GM19239 (cell line): ENCODE measurements around the gene DAZAP1.

Experiments
- DNase-seq: peaks from one replicate; pipeline ENCODE4 v3.0.0; 2011; ENCODE audit warnings: low spot score; ENCODE audit not compliant: insufficient read length
- FAIRE-seq: peaks from 2 replicates; lab custom pipeline; 2011; peaks lifted over from hg19 to GRCh38; lab: Jason Lieb, UNC

The DAZAP1 gene

DNA sequence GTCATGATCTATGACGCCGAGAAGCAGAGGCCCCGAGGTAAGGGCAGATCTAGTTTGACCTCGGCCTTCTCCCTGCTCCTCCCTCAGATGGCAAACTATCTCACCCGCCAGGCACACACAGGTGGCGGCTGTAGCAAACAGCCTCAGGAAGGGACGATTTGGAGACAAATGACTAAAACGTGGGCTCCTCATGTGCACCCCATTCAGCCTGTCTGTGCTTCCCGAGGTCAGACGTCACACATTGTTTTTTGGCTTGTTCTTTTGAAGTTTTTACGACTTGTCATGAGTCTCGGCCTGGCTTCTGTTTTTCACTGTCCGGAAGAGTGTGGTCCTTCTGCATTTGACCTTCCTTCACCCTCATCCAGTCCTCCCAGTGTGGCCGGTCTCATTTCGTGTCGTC, 15.0 kb downstream of the DAZAP1 start:
- DNase-seq = no peak
- peak; percentile 18 for FAIRE-seq

DNA sequence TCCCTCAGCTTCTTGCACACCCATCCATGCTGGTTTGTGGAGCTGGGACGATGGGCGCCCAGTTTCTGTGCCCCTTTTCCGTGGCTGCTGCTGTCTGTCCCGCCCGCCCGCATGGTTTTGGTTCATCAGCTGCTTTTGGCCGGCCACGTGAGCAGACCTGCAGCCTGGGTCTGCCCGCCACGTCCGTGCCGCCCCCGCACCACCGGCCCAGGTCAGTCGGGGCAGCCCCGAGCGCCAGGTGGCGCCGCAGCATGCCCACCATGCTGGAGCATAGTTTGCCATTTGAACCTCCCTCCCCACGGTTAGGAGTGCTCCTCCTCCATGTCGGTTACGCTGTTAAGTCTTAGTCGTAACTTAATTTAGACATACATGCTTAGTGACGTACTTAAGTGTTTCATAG, 15.6 kb downstream of the DAZAP1 start:
- FAIRE-seq = no peak
- no peak for DNase-seq

- no peak for DNase-seq
These were observed 16.2 kb downstream of the DAZAP1 start for GRCh38 chr19:1423436-1424191.

DNA sequence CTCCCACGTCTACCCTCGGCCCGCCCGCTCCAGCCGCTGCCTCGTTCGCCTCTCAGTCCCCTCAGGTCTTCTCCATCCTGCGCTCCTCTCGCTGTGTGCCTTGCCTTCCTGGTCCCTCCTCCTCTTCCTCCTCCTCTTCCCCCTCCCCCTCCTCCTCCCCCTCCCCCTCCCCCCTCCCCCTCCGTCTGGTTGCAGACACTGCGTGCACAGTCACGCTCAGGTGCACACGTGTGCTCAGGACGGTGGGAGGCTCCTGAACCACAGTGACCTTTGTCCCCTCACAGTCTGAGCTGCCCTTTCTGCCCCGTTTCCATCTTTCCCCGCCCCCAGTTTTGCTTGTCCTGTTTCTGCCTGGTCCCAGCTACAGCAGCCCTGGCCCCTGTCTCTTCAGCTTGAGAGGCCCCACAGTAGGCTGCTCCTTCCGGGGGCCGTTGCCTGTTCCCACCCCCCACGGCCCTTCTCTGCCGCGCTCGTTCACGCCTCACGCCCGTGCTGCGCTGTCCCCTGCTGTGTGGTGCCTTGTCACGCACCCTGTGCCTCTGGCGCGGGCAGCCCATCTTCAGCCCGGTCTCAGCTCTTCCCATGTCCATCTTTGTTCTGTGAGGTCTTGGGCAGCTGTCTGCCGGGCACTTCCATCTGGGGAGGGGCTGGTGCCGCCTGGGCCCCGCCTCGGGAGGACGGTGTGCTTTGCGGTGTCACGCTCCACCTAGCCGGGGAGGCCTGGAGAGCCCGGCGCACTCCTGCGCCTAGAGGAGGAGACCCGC, 17.0 kb downstream of the DAZAP1 start:
- no peak for FAIRE-seq
- no peak for DNase-seq

More at GRCh38 chr19:1423436-1424191, 16.2 kb downstream of the DAZAP1 start:
- FAIRE-seq = no peak

- no peak for DNase-seq
- FAIRE-seq = no peak
These were observed 17.9 kb downstream of the DAZAP1 start for GRCh38 chr19:1425102-1425837.

DNA sequence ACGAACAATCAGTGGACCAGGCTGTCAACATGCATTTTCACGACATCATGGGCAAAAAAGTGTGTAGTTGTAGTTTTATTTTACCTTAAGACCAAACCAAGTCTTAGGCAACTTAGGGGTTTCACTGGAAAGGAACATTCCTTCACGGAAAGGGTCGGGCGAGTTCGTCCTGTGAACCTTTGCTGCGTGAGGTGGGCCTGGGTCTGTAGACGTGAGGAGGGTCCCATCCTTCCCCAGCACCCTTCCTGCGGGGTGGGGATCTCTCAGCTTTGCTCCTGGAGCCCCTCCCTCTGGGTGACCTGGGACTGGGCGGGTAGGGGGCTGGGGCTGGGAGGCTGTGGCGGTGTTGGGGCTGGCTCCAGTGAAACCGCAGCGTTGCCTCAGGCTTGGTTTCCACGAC, 18.5 kb downstream of the DAZAP1 start:
- DNase-seq (no peak), FAIRE-seq (no peak)

- FAIRE-seq (no peak), DNase-seq (no peak)
These were observed 19.4 kb downstream of the DAZAP1 start for GRCh38 chr19:1426736-1427135.

DNA sequence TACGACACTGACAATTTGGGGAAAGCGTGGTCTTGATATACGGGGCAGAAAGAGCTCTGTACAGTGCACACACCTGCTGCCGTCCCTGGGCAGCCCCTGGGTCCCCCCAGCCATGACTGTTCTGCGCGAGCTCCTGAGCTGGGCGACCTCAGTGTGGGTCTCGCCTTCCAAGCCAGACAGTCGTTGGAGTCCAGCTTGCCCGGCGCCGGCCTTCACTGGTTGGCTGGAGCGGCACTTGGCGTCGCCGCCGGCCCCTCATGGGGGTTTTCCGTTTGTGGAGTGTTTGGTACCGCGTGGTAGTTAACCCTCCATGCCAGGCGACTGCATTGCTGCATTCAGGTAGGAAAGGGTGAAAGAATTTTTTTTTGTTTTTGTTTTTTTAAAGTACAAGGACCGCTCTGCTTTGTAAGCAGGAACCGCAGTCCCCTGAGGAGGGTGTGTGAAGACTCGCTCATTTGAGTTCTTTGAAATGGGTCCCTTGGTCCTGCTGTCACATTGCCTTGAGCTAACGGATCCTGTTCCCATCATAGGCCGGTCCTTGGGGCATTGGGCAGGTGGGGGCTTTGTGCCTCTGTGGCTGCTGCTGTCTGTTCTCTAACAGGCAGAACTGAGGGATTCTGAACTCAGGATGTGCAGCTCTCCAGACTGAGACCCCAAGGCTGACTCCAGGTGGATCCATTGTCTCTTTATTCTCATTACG, 20.0 kb downstream of the DAZAP1 start:
- DNase-seq (no peak), FAIRE-seq (no peak)

DNA sequence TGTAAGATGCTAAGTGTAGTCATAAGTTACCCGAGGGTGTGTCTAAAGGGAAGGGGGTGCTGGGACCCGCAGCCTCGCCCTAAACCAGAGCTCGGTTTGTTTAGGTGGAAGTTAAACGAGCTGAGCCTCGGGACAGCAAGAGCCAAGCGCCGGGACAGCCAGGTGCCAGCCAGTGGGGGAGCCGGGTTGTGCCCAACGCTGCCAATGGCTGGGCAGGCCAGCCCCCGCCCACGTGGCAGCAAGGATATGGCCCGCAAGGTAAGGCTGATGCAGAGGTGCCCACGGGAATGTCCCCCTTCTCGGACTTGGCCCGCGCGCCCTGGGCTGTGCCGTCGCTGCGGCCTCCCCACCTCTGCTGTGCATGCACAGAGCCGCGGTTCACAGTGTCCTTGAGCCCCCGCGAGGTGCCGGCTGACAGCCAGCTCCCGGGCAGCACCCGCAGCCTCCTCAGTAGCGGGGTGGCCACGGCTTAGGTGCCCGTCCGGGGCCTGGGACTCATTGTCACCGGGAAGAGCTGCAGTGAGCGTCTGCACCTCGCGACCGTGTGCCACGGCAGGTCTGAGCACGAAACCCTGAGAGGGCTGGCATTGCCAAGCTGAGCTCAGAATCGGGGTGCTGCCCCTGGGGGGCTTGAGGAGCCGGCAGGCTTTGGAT, 21.5 kb downstream of the DAZAP1 start:
- no peak for DNase-seq
- FAIRE-seq = no peak

DNA sequence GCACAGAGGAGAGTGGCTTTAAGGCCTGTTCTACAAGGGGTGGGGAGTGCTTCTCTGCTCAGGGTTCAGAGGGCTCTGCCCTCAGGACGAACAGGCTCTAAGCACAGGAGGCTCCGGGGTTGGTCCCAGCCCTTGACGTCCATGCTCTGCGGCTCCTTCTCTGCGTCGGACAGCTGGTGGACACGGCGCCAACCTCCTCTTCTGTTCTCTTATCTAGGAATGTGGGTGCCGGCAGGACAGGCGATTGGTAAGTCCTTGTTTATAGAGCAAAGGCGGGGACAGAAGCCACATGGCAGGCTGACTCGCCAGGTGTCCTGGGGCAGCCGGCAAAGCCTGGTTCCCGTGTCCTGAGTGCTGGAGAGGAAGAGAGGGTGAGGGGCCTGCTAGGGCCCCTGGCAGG, 22.4 kb downstream of the DAZAP1 start:
- no peak for DNase-seq
- no peak for FAIRE-seq

- FAIRE-seq (no peak), DNase-seq (no peak)
These were observed 22.9 kb downstream of the DAZAP1 start for GRCh38 chr19:1430246-1430645.

- FAIRE-seq = no peak
These were observed 24.5 kb downstream of the DAZAP1 start for GRCh38 chr19:1431759-1432506.

DNA sequence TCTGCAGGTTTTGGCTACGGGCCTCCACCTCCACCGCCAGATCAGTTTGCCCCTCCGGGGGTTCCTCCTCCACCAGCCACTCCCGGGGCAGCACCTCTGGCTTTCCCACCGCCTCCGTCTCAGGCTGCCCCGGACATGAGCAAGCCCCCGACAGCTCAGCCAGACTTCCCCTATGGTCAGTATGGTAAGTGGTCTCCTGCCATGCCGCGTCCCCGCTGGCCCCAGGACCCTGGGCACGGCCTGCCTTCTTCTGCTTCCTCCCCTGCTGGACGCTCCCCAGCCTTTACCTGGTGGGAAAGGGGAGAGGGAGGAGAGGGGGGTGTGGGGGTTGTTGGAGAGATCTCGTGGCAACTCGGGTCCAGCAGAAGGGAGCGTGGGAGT, 25.1 kb downstream of the DAZAP1 start:
- no peak for FAIRE-seq

More at GRCh38 chr19:1431759-1432506, 24.5 kb downstream of the DAZAP1 start:
- DNase-seq = no peak

DNA sequence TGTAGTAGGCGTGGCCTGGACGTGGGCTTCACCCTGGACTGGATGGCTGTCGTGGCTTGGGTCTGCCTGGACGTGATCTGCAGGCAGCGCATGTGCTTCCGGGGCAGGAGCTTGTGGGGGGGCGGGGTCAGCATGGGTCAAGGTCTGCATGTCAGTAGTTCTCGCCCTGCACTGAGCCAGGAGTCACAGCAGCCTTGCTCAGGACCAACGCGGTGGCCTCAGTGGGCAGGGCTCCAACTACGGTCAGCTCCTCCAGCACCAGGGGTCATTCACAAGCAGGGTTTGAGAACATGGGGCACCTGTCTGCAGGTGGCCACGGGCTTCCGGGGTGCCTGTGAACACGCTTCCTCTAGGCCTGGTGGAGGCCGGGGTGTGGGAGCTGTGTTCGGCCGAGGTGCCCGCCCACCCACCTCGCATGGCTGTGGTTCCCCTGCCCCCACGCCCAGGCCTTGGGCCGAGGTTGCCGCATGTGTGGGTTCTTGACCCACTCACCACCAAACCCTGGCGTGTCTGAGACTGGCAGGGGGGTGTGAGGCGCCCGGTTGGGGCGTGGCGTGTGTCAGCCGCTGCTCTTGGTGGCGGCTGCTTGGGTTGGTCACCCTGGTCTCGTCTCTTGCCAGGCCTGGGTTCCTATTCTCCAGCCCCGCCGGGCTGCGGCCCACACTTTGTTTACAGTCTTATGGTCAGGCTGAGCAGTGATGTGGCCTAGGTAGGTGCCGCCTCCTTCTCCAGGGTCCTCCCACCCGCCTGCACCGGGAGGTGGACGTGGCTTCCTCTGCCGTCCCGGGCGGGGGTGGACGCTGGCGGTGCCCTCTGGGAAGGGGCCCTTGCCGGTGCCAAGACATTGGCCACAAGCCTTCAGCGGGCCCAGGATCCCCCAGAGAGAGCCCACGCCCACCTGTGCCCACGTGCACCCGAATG, 26.0 kb downstream of the DAZAP1 start:
- FAIRE-seq (no peak), DNase-seq (no peak)

More for the DNA sequence above, 25.1 kb downstream of the DAZAP1 start:
- no peak for DNase-seq

DNA sequence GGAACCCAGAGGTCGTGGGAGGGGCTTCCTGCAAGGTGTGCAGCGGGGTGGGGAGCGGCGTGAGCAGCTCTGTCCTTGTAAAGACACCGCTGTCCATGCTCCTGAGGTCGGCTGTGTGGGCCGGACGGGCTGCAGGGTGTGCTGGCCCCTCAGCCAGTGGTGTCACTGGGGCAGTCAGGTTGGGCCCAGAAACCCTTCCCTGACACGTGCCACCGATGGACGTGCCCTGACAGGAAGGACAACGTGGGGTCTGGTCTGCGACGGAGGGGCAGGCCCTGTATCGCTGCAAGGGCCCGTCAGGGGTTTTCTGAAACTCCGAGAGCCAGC, 26.6 kb downstream of the DAZAP1 start:
- DNase-seq = no peak
- FAIRE-seq = no peak

DNA sequence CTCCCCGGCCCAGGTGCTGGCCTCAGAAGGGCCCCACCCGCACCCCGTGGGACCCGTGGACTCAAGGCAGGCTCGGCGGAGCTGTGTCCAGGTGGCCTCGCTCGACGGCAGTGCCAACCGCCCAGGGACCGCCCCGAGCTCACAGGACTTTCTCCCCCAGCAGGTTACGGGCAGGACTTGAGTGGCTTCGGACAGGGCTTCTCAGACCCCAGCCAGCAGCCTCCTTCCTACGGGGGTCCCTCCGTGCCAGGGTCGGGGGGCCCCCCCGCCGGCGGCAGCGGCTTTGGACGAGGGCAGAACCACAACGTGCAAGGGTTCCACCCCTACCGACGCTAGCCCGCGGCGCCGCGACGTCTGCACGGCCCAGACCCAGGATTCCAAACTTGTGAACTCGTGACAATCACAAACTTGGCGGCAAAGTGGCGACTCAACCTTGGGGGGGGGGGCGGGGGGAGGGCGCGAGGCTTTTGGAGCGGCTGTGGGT, 27.2 kb downstream of the DAZAP1 start:
- FAIRE-seq = no peak

DNA sequence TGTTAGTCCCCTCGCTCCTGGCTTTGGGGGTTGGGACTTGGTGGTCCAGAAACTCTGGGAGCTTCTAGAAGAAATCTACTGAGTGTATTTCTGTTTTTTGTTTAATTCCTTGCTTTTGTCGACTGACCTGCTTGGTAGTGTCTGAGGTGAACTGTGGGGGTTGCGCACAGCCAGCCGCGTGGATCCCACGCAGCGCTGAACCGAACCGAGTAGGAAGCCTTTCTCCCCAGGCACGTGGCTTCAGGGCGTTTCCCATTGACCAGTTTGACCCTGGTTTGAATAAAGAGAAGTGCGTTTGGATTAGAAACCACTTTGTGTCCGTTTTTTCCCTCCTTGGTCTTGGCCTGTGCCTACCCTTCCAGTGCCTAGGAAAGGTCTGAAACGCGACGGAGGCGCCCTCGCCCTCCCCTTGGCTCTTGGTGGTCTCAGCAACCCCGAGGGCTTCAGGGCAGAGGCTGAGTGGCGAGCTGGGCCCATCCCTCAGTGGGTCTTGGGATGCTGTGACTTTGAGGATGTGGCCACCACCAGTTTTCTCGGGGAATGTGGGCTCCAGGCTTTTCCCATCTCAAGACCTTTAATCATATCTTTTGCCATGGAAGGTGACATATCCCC, 28.1 kb downstream of the DAZAP1 start:
- FAIRE-seq (no peak), DNase-seq (no peak)

More for the DNA sequence above, 27.2 kb downstream of the DAZAP1 start:
- no peak for DNase-seq

DNA sequence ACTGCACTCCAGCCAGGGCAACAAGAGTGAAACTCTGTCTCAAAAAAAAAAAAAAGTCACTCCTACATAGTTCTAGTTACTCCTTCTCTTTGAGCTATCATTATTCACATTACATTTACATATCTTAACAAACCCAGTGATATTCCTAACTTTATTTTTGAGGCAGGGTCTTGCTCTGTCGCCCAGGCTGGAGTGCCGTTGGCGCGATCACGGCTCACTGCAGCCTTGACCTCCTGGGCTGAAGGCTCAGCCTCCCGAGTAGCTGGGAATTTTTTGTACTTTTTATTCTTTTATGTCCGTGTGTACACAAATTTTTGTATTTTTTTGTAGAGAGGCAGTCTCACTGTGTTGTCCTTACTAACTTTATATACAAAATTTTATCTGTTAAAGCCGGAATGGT, 30.2 kb downstream of the DAZAP1 start:
- DNase-seq (no peak), FAIRE-seq (no peak)
